GM21717 (cell line): ENCODE results near the gene TNFRSF11A.

Experiments used
- ATAC-seq: cut with Tn5 transposase; IDR thresholded peaks from one replicate; pipeline ENCODE4 v1.9.1; 2021; ENCODE audit warnings: mild to moderate bottlenecking, moderate library complexity; ENCODE audit not compliant: unreplicated experiment

The TNFRSF11A gene

DNA sequence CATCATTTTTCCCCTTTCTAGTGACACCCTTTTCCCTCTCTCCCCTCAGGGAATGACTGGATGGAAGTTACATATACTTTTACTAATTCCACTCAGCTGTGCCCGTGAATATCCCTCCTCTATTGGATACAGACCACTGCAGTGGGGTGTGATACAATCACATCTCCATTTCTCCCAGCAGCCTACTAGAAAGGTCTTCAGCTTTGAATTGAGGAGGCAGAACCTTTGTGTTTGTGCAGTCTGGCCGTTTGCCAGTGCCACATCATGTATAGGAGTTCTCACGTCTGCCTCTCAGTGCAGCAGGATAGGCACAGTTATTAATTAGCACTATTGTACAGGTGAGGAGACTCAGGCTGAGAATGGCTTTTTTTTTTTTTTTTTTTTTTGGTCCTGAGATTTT lies 16.4 kb downstream of the TNFRSF11A start:
- ATAC-seq: no peak

DNA sequence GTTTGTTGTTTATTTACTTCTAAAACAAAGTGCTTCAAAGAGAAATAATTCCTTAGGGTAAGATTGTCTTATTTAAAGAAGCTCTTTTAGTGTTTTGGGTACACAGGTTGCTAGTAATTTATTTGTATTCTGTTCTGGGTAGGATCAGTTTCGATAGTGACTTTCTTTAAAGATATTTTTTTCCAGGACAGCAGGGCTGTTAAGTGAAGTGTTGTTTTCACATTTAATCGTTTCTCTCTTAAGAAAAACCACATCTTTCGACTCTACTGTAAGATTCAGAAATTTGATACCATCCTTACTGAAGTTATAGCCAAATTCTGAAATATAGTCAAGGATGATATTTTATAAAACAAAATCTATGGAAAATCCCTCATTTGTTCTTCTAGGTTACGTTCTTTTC lies 17.8 kb downstream of the TNFRSF11A start:
- no peak for ATAC-seq

DNA sequence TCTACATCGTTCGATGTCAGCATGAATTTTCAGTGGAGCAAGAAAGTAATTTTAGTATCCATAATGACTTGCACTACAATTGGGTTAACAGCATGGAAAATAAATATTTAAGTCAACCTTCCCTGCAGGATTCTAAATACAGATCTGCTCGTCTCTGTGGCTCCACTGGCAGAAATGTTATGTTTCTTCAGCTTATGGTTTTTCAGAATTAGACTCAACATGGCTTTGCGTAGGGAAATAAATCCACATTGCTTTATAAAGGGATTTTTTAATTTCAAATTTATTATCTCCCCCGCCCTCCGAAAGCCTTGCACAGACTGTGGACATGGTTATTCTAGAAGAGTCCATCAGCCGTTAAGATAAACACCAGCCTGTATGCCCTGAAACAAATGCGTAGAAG lies 18.2 kb downstream of the TNFRSF11A start:
- no peak for ATAC-seq

DNA sequence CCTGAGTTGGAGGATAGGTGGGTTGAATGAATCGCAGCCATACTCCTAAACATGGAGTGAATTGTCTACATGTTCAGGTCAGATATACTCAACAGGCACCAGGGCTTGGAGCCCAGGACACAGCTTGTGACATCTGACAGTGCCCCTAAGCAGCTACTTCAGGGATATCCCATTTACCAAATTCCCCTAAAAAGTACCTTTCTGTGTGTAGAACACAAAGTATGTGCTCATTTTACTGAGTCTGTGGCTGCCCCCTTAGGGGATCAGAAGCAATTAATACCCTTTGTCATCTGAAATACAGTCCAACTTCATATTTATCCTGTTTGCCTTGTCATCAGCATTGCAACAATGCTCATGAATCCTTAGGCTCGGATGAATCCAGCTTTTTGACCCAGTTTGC lies 20.8 kb downstream of the TNFRSF11A start:
- peak; percentile 48 for ATAC-seq

DNA sequence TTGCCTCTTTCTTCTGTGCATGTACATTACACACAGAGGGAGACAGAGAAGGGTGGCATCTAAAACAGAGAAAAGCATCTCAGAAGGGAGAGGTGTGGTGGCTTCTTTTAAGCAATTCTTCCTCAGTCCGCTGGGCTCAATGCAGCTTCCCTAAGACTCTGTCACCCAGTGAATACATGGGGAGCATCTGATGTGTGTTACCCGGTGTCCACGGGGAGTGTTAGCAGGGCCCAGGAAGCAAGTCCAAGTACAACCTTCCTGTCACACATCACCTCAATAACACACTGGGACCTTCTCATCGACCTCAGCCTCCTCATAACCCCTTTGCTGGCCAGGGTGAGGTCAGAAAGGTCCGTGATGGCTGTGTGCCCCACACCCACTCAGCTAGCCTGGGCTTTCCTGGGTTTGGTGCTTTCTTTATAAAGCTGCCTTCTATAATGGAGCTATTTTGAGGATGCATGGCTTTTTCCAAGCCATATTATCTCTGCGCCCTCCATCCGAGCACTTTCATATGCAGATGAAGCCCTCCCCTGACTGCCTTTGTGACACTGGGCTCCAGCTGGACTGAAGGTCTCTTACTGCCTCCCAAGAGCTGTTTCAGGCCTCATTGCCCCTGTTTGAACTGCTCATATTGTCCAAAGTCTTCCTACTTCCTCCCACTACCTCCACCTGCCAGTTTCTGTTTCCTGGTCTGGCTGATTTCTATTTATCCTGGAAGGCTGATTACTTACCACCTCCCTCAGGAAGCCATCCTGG lies 21.4 kb downstream of the TNFRSF11A start:
- ATAC-seq: no peak

DNA sequence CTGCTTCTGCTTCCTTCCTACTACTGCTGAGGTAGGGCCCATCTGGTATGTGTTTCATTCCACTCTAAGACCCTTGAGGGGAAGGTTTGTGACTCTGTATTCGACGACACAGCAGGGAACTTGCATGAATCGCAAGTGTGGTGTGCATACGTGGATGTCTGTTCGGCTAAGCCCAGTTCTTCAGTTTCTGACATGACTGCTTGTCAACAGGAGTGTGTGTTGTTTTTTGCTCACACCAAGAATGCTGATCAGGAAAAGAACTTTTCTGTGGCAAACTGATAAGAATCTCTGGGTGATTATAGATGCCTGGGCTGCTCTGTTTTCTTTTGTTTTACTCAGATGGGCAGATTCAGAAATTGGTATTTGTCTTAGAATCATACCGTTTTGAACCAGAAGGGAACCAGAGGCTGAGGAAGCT lies 22.0 kb downstream of the TNFRSF11A start:
- no peak for ATAC-seq

DNA sequence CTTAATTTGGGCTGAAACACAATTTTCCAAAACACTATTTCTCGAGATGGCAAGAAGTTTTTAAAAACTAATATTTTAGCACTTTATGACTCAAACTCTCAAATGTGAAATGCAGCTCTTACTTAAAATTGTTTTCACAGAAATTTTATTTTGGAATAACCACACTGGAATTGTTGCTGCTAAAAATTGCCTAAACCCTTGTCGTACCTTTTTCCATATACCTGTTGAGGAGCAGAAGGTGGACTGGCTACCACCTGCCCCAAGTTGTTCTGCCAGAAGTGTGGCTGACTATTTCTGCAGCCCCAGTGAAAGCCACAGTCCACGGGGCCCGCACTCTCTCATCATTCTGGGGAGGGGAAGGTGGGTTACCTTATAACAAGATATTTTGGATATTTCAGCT lies 23.4 kb downstream of the TNFRSF11A start:
- ATAC-seq: no peak

GRCh38 chr18:62353170-62353569 lies 28.1 kb downstream of the TNFRSF11A start:
- no peak for ATAC-seq

DNA sequence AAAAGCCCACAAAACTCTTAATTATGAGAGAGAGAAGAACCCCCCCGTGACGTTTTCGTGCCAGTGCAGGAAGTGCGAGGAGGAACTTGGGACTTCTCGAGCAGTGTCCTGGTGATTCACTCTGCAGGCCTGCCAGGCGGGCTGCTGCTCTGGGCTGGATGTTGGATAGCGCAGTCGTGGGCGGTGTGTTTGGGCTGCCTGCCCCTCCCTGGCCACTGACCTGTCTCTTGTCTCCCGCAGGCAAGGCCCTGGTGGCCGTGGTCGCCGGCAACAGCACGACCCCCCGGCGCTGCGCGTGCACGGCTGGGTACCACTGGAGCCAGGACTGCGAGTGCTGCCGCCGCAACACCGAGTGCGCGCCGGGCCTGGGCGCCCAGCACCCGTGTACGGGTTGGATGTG lies 29.0 kb downstream of the TNFRSF11A start:
- no peak for ATAC-seq

DNA sequence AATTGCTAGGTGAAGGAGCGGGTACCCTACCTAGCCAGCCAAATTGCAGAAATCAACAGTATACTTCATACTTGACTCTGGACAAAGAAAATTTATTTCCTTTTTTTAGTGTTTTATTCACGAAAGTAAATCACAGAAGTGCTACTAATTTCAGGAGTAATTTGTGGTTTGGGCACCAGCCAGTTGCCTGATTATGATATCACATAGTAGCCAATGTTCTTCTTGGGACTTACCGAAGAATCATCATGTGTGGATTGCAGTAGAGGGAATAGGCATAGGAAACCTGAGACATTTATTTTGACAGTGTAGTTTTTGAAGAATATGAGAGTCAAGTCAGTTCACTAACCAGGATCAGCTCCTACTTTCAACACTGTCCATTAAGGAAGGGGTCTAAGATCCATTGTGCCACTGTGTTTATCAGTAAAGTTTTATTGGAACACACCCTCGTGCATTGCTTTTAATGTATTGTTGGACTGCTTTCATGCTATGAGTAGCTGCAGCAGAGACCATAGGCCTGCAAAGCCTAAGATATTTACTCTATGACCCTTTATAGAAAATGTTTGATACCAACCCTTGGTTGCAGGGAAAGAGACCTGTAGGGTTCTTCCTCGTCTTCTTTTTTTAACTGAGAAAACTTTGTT lies 32.1 kb downstream of the TNFRSF11A start:
- ATAC-seq: no peak

- ATAC-seq: no peak
Observed at GRCh38 chr18:62360805-62361204, 35.7 kb downstream of the TNFRSF11A start.

- no peak for ATAC-seq
Observed at GRCh38 chr18:62361288-62361687, 36.2 kb downstream of the TNFRSF11A start.

DNA sequence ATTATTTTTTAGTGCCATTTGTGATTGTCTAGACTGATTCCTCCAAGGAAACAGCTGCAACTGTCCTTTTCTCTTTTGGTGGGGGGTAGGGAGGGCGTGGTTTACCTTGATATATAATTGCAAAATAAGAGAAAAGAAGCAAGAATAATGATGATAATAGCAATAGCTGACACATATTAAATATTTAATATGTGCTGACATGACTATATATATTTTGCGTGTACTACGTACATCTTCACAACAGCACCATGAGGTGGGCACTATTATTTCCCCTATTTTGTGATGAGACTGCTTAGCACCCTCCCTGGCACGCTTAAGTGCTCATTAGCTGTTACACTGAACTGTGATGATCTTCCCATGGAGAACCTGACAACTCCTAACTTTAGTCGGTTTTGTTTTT lies 39.4 kb downstream of the TNFRSF11A start:
- ATAC-seq: no peak

DNA sequence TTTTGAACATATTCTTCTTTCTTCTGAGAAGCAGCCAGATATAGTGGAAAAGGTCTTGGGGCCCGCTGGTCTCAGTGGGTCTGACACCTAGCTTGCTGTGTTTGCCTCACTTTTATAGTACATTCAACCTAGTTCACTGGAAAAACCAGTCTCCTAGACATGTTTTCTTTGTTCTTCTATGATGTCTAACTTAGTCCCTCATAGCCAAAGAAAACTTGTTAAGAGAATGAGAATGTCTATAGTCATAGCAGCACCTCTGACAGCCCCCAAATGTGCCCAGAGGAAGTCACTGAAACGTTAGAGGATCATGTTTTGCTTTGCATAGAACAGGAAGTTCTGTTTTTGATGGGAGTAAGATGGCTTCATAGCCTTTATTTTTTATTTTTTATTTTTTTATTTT lies 40.3 kb downstream of the TNFRSF11A start:
- ATAC-seq: no peak

DNA sequence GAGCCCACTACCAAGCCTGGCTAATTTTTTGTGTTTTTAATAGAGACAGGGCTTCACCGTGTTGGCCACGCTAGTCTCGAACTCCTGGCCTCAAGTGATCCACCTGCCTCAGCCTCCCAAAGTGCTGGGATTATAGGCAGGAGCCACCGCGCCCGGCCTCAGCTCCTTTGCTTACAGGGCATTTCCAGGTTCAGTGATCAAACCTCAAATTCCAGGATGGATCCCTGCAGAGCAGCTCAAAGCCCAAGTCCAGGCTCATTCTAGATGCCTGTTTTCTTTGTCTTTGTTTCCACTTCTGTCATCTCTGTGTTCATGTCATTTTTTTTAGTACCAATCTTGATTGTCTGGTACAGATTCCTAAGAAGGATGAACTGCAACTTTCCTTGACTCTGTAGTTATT lies 41.9 kb downstream of the TNFRSF11A start:
- ATAC-seq: no peak

GRCh38 chr18:62368100-62368499 lies 43.0 kb downstream of the TNFRSF11A start:
- ATAC-seq: peak; percentile 65

DNA sequence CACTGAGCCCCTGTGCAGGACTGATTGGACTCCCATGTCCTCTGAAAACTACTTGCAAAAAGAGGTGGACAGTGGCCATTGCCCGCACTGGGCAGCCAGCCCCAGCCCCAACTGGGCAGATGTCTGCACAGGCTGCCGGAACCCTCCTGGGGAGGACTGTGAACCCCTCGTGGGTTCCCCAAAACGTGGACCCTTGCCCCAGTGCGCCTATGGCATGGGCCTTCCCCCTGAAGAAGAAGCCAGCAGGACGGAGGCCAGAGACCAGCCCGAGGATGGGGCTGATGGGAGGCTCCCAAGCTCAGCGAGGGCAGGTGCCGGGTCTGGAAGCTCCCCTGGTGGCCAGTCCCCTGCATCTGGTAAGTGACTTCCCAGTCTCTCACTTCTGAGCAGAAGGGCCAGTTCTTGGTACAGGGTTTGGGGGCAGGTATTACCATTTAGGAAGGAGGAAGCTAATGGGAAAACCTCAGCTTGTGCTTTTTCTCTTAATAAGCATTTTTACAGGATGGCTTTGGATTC lies 44.1 kb downstream of the TNFRSF11A start:
- no peak for ATAC-seq

- no peak for ATAC-seq
Observed at GRCh38 chr18:62370366-62370765, 45.3 kb downstream of the TNFRSF11A start.

GRCh38 chr18:62371436-62371835 lies 46.3 kb downstream of the TNFRSF11A start:
- no peak for ATAC-seq

- ATAC-seq: peak; percentile 56
Observed at GRCh38 chr18:62372156-62372555, 47.0 kb downstream of the TNFRSF11A start.

GRCh38 chr18:62372882-62373281 lies 47.8 kb downstream of the TNFRSF11A start:
- ATAC-seq: no peak

DNA sequence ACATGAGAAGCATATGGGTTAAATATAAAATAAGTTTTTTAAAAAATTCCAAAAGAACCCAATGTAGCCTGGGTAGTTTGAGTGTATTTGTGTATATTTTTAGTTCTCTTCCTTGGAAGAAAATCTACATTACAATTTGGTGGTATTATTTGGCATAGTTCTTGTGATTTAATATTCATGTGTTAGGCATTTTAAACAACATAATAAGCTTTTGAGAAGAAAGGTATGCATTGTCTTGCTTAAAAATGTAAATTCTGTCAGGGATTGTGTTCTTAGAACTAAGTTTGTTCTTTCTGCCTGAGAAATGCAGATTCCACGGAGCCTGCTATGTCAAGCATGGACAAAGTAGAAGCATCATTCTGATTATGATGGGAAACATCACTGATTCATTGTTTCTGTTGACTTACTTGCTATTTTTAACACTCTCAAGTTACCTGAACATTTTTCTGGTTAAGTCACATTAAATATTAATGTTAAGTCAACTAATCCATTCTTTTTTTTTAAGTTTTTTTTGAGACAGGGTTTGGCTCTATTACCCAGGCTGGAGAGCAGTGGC lies 49.4 kb downstream of the TNFRSF11A start:
- no peak for ATAC-seq
